Neutrophil (primary cell): Measurements from ENCODE around the gene SUSD1.

ENCODE experiments used
- H3K27ac ChIP-seq: fragments of 200-600 bp; sonication (generic); 2 replicates; pipeline ENCODE4 v1.5.1; 2016; ENCODE audit warnings: mild to moderate bottlenecking, moderate library complexity
- H3K27me3 ChIP-seq: fragments of 200-600 bp; sonication (generic); 2 replicates; pipeline ENCODE4 v1.6.0; 2016; ENCODE audit warnings: mild to moderate bottlenecking
- H3K36me3 ChIP-seq: fragments of 200-600 bp; sonication (generic); 2 replicates; pipeline ENCODE4 v1.5.1; 2017
- H3K4me1 ChIP-seq, 2 experiments: fragments of 200-600 bp in 1 of 2; sonication (generic) in 1 of 2; 1 replicate in 1 of 2; 2 replicates in 1 of 2; pipeline versions ENCODE4 v1.5.1 to v1.6.1; 2013 to 2016; ENCODE audit warnings: low read depth in 1 of 2, low read length in 1 of 2, mild to moderate bottlenecking in 1 of 2, moderate library complexity in 1 of 2; ENCODE audit not compliant: control insufficient read depth in 1 of 2, insufficient read depth in 1 of 2
- H3K4me3 ChIP-seq, 2 experiments: fragments of 200-600 bp in 1 of 2; sonication (generic) in 1 of 2; 1 replicate in 1 of 2; 2 replicates in 1 of 2; pipeline ENCODE4 v1.5.1; 2013 to 2016; ENCODE audit warnings: low read depth in 1 of 2, low read length in 1 of 2, mild to moderate bottlenecking in 1 of 2, moderate library complexity in 1 of 2
- H3K9me3 ChIP-seq: fragments of 200-600 bp; sonication (generic); 2 replicates; pipeline ENCODE4 v1.5.1; 2016
- TF ChIP-seq, protein P1 (sequence below): fragments of 200-600 bp; sonication (generic); IDR thresholded peaks from 2 replicates; pipeline ENCODE4 v1.5.1; 2016; ENCODE audit warnings: antibody characterized with exemption

The SUSD1 gene

DNA sequence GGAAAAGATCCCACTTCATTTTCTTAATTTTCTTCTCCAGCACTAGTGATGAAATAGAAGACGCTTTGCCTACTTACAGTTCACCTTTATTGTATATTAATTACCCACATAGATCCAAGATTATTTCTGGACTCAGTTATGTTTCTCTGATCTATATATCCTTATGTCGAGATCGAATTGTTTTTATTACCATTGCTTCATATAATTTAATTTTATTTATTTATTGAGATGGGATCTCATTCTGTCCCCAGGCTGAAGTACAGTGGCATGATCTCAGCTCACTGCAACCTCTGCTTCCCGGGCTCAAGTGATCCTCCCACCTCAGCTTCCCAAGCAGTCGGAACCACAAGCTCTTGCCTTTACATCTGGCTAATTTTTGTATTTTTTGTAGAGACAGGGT lies 157.2 kb downstream of the SUSD1 start:
- no peaks in the 10 kb centered on the region for H3K9me3 ChIP-seq
- H3K4me1 ChIP-seq, result no peaks in the 10 kb centered on the region
- H3K4me3 ChIP-seq, result no peak overlapping the region
- no peak overlapping the region for H3K27ac ChIP-seq
- TF ChIP-seq, protein P1, sequence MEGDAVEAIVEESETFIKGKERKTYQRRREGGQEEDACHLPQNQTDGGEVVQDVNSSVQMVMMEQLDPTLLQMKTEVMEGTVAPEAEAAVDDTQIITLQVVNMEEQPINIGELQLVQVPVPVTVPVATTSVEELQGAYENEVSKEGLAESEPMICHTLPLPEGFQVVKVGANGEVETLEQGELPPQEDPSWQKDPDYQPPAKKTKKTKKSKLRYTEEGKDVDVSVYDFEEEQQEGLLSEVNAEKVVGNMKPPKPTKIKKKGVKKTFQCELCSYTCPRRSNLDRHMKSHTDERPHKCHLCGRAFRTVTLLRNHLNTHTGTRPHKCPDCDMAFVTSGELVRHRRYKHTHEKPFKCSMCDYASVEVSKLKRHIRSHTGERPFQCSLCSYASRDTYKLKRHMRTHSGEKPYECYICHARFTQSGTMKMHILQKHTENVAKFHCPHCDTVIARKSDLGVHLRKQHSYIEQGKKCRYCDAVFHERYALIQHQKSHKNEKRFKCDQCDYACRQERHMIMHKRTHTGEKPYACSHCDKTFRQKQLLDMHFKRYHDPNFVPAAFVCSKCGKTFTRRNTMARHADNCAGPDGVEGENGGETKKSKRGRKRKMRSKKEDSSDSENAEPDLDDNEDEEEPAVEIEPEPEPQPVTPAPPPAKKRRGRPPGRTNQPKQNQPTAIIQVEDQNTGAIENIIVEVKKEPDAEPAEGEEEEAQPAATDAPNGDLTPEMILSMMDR, result no peak
- H3K36me3 ChIP-seq, result no peaks in the 10 kb centered on the region
- H3K27me3 ChIP-seq, result peaks cover 74% of the 10 kb centered on the region

GRCh38 chr9:112015736-112016135 lies 159.4 kb downstream of the SUSD1 start:
- Histone ChIP-seq H3K27me3 (peaks cover 53% of the 10 kb centered on the region), H3K36me3 (no peaks in the 10 kb centered on the region), H3K27ac (no peak overlapping the region), H3K4me1 (peaks cover 0 to 5% of the 10 kb centered on the region in 2 experiments), H3K9me3 (no peaks in the 10 kb centered on the region), H3K4me3 (no peak overlapping the region)
- TF ChIP-seq, protein P1, result no peak

DNA sequence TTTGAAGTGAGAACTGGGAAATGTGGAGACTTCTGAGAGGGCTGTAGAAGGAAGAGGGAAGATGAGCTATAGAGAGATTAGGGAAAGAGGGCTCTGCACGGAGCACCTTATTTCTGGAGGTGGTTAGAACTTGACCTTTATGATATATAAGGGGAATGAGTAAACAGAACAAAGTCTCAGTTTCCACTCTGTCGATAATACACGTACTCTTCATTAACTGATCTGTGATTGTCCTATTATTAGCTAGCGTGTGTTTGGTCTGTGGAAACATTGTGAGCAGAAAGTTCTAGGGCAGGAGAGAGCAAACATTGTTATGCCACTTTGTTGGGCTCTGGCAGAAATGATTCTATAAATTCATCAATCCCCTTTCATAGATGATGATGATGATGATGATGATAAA lies 159.9 kb downstream of the SUSD1 start:
- Histone ChIP-seq H3K27me3 (peaks cover 47% of the 10 kb centered on the region), H3K4me1 (peaks cover 0 to 5% of the 10 kb centered on the region in 2 experiments), H3K4me3 (no peak overlapping the region), H3K9me3 (no peaks in the 10 kb centered on the region), H3K36me3 (no peaks in the 10 kb centered on the region), H3K27ac (no peak overlapping the region)
- TF ChIP-seq, protein P1, result no peak

DNA sequence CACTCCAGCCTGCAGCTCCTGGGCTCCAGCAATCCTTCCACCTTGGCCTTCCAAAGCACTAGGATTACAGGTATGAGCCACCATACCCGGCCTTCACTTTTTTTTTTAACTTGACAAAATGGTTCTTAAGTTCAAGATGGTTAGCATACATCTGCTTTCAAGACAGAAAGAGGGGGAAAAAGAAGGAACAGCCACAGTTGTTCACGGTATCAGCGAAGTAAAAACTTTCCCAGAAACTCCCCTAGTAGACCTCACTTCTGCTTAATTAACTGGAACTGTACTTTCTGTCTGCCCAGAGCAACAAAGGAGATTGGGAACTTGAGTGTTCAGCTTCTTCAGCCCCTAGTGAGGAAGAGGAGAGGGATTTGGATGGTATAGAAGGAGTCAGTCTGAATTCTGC lies 161.8 kb downstream of the SUSD1 start:
- TF ChIP-seq, protein P1, result no peak
- Histone ChIP-seq H3K4me1 (peaks cover 0 to 16% of the 10 kb centered on the region in 2 experiments), H3K9me3 (no peaks in the 10 kb centered on the region), H3K27me3 (peaks cover 36% of the 10 kb centered on the region), H3K27ac (no peak overlapping the region), H3K4me3 (no peak overlapping the region), H3K36me3 (no peaks in the 10 kb centered on the region)

- peak overlapping the region; percentile 13 for H3K27ac ChIP-seq
- TF ChIP-seq, protein P1, result no peak
- no peaks in the 10 kb centered on the region for H3K36me3 ChIP-seq
- no peaks in the 10 kb centered on the region for H3K9me3 ChIP-seq
- H3K4me3 ChIP-seq, result no peak overlapping the region
- H3K27me3 ChIP-seq, result peaks cover 28% of the 10 kb centered on the region
- H3K4me1 ChIP-seq, result peaks cover 0 to 16% of the 10 kb centered on the region in 2 experiments
These were observed 162.8 kb downstream of the SUSD1 start for GRCh38 chr9:112012026-112012902.
